GM19438 (cell line): ENCODE measurements around the gene VEPH1.
"Not testable (repeated sequence)": the region's sequence is repeated elsewhere in the genome, so short reads cannot be mapped to it uniquely, and the experiment has no call there.

Source experiments
- ATAC-seq: cut with Tn5 transposase; IDR thresholded peaks from one replicate; pipeline ENCODE4 v1.9.1; 2021; ENCODE audit warnings: low read depth; ENCODE audit not compliant: unreplicated experiment

The VEPH1 gene

GRCh38 chr3:157355276-157355675, 147.9 kb downstream of the VEPH1 start:
- ATAC-seq, result no peak

- ATAC-seq, result no peak
Observed at GRCh38 chr3:157354722-157355121, 148.5 kb downstream of the VEPH1 start.

- no peak for ATAC-seq
Observed at GRCh38 chr3:157354254-157354653, 149.0 kb downstream of the VEPH1 start.

- ATAC-seq, result no peak
Observed at GRCh38 chr3:157353652-157354051, 149.6 kb downstream of the VEPH1 start.

GRCh38 chr3:157351981-157352380, 151.2 kb downstream of the VEPH1 start:
- no peak for ATAC-seq

- not testable (repeated sequence) for ATAC-seq
Observed at GRCh38 chr3:157350651-157351050, 152.6 kb downstream of the VEPH1 start.

- not testable (repeated sequence) for ATAC-seq
Observed at GRCh38 chr3:157348304-157349075, 154.7 kb downstream of the VEPH1 start.

- no peak for ATAC-seq
Observed at GRCh38 chr3:157347577-157348303, 155.5 kb downstream of the VEPH1 start.

- no peak for ATAC-seq
Observed at GRCh38 chr3:157336252-157337009, 166.8 kb downstream of the VEPH1 start.

- ATAC-seq, result no peak
Observed at GRCh38 chr3:157335233-157336076, 167.8 kb downstream of the VEPH1 start.

GRCh38 chr3:157333551-157333991, 169.6 kb downstream of the VEPH1 start:
- no peak for ATAC-seq

- no peak for ATAC-seq
Observed at GRCh38 chr3:157330206-157330605, 173.0 kb downstream of the VEPH1 start.

GRCh38 chr3:157329551-157329950, 173.7 kb downstream of the VEPH1 start:
- ATAC-seq, result no peak

- ATAC-seq, result no peak
Observed at GRCh38 chr3:157327837-157328236, 175.4 kb downstream of the VEPH1 start.

GRCh38 chr3:157327018-157327417, 176.2 kb downstream of the VEPH1 start:
- ATAC-seq, result no peak

GRCh38 chr3:157324869-157325268, 178.3 kb downstream of the VEPH1 start:
- ATAC-seq, result not testable (repeated sequence)

GRCh38 chr3:157323360-157323759, 179.9 kb downstream of the VEPH1 start:
- ATAC-seq, result no peak

- no peak for ATAC-seq
Observed at GRCh38 chr3:157319672-157320071, 183.5 kb downstream of the VEPH1 start.

GRCh38 chr3:157318639-157319288, 184.5 kb downstream of the VEPH1 start:
- no peak for ATAC-seq

GRCh38 chr3:157317895-157318294, 185.3 kb downstream of the VEPH1 start:
- no peak for ATAC-seq
